Measurements from ENCODE around the gene ZNF446.
"Not testable (repeated sequence)": the region's sequence is repeated elsewhere in the genome, so short reads cannot be mapped to it uniquely, and the experiment has no call there.

The ZNF446 gene

GRCh38 chr19:58470837-58471543, 5.2 kb upstream of the ZNF446 start:
- not testable (repeated sequence) for DNase-seq

GRCh38 chr19:58471736-58472135, 4.4 kb upstream of the ZNF446 start:
- no peak for DNase-seq

- DNase-seq: no peak
Observed at GRCh38 chr19:58473775-58474174, 2.4 kb upstream of the ZNF446 start.

GRCh38 chr19:58474291-58474996, 1.7 kb upstream of the ZNF446 start:
- no peak for DNase-seq

GRCh38 chr19:58474997-58475713, 997 bp upstream of the ZNF446 start:
- no peak for DNase-seq

GRCh38 chr19:58476498-58477015, 405 bp downstream of the ZNF446 start:
- DNase-seq: peak; percentile 66

- DNase-seq: no peak
Observed at GRCh38 chr19:58477130-58477529, 978 bp downstream of the ZNF446 start.

- DNase-seq: no peak
Observed at GRCh38 chr19:58477871-58478270, 1.7 kb downstream of the ZNF446 start.

GRCh38 chr19:58479303-58479702, 3.2 kb downstream of the ZNF446 start:
- DNase-seq: no peak

GRCh38 chr19:58479736-58480480, 3.8 kb downstream of the ZNF446 start:
- no peak for DNase-seq

GRCh38 chr19:58480481-58480830, 4.3 kb downstream of the ZNF446 start:
- no peak for DNase-seq

- DNase-seq: no peak
Observed at GRCh38 chr19:58480831-58481230, 4.7 kb downstream of the ZNF446 start.

GRCh38 chr19:58482372-58482771, 6.2 kb downstream of the ZNF446 start:
- no peak for DNase-seq

- no peak for DNase-seq
Observed at GRCh38 chr19:58483776-58484175, 7.6 kb downstream of the ZNF446 start.

- DNase-seq: not testable (repeated sequence)
Observed at GRCh38 chr19:58484349-58484748, 8.2 kb downstream of the ZNF446 start.

GRCh38 chr19:58491393-58491792, 15.2 kb downstream of the ZNF446 start:
- DNase-seq: no peak

- no peak for DNase-seq
Observed at GRCh38 chr19:58492265-58492664, 16.1 kb downstream of the ZNF446 start.

GRCh38 chr19:58497634-58498170, 21.6 kb downstream of the ZNF446 start:
- no peak for DNase-seq

GRCh38 chr19:58498316-58499020, 22.3 kb downstream of the ZNF446 start:
- peak; percentile 45 for DNase-seq

- peak; percentile 100 for DNase-seq
Observed at GRCh38 chr19:58499021-58499927, 23.1 kb downstream of the ZNF446 start.

- DNase-seq: no peak
Observed at GRCh38 chr19:58500242-58500641, 24.1 kb downstream of the ZNF446 start.
